ENCODE data around the gene TSTD1.
"Not testable (repeated sequence)": the region's sequence is repeated elsewhere in the genome, so short reads cannot be mapped to it uniquely, and the experiment has no call there.

Gene TSTD1

DNA sequence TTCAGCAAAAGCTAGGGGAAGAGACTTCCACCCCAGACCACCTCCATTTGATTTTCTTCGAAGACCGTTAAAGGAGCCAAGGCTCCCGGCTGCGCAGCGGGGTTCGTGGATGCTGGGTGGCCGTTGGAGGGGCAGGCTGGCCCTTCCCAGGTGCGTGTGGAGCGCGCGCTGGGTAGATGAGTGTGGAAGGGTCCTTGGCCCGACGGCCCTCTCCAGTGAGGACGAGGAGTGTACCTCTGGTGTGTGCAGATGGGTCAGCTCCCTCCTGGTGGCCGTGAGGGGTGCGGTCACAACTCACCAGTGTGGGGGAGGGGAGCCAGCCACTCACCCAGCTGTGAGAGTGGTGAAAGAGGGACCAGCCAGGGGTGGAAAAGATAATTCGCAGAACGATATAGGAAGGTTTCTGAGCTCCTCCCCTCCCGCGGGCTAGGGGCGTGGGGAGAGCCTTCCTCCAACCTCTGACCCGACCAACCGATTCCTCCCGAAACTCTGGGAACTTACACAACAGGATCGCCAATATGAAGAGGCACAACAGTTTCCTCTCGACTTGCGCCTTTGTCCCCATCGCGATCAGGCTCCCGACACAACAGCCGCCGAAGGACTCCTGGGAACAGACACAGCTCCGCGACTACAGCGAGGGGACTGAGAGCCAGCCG, 18.1 kb downstream of the TSTD1 start, which contains the start of gene F11R:
TSS of gene F11R (minus strand) at position 644 of the 656 bp plus-strand sequence. CDS start at position 565, 79 bp downstream.
- peak within 1 kb of the TSS; percentile 38 for H3K4me3 ChIP-seq (replicated peaks; ENCODE audit: low read depth, low read length)
- TF ChIP-seq, protein P1, sequence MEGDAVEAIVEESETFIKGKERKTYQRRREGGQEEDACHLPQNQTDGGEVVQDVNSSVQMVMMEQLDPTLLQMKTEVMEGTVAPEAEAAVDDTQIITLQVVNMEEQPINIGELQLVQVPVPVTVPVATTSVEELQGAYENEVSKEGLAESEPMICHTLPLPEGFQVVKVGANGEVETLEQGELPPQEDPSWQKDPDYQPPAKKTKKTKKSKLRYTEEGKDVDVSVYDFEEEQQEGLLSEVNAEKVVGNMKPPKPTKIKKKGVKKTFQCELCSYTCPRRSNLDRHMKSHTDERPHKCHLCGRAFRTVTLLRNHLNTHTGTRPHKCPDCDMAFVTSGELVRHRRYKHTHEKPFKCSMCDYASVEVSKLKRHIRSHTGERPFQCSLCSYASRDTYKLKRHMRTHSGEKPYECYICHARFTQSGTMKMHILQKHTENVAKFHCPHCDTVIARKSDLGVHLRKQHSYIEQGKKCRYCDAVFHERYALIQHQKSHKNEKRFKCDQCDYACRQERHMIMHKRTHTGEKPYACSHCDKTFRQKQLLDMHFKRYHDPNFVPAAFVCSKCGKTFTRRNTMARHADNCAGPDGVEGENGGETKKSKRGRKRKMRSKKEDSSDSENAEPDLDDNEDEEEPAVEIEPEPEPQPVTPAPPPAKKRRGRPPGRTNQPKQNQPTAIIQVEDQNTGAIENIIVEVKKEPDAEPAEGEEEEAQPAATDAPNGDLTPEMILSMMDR (IDR thresholded peaks at IDR 0.05; ENCODE audit: low read depth, low read length, missing control alignments) = no peak
- no peak for DNase-seq (ENCODE audit: extremely low read depth, low read depth)

GRCh38 chr1:161019751-161020495, 18.8 kb downstream of the TSTD1 start:
- TF ChIP-seq, protein P1 (IDR thresholded peaks at IDR 0.05; ENCODE audit: low read depth, low read length, missing control alignments) = no peak
- H3K4me3 ChIP-seq (replicated peaks; ENCODE audit: low read depth, low read length) = peak overlapping the region; percentile 38; the same call in 1 of the 2 replicates
- DNase-seq (ENCODE audit: extremely low read depth, low read depth) = no peak

DNA sequence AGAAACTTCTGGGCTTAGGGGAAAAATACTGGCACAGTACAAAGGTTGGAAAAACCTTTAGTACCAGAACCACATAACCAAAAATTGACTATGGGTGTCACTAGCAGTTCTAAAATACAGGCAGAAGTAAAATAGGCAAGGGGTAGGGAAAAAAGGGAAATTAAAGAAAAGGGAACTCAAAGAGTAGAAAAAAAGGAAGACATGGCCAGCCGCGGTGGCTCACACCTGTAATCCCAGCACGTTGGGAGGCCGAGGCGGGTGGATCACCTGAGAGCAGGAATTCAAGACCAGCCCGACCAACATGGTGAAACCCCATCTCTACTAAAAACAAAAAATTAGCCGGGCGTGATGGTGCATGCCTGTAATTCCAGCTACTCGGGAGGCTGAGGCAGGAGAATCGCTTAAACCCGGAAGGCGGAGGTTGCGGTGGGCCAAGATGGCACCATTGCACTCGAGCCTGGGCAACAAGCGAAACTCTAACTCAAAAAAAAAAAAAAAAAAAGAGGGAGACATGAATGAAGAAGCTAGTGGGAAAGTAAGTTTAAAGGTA, 19.6 kb downstream of the TSTD1 start:
- not testable (repeated sequence) for H3K4me3 ChIP-seq (replicated peaks; ENCODE audit: low read depth, low read length); DNase-seq (ENCODE audit: extremely low read depth, low read depth)

DNA sequence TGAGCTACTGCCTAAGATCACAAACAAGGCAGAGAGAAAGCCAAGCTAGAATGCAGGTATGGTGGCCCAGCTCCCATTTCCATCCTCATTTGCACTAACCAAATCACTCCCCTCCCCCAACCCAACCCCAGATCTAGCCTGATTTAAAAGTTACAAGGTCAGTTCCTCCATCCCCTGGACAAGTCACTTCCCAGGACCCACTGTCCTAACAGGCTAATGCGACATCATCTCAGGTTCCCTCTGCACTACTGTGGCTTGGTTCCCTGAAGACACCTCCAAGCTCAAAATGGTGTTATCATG, 20.2 kb downstream of the TSTD1 start:
- H3K4me3 ChIP-seq (replicated peaks; ENCODE audit: low read depth, low read length) = no peak overlapping the region
- DNase-seq (ENCODE audit: extremely low read depth, low read depth) = no peak
- TF ChIP-seq, protein P1 (IDR thresholded peaks at IDR 0.05; ENCODE audit: low read depth, low read length, missing control alignments) = no peak

- TF ChIP-seq, protein P1 (IDR thresholded peaks at IDR 0.05; ENCODE audit: low read depth, low read length, missing control alignments) = no peak
- no peak for DNase-seq (ENCODE audit: extremely low read depth, low read depth)
- no peak overlapping the region for H3K4me3 ChIP-seq (replicated peaks; ENCODE audit: low read depth, low read length)
Measured at GRCh38 chr1:161017756-161018630, 20.8 kb downstream of the TSTD1 start.

GRCh38 chr1:161017181-161017580, 21.6 kb downstream of the TSTD1 start:
- not testable (repeated sequence) for H3K4me3 ChIP-seq (replicated peaks; ENCODE audit: low read depth, low read length)

DNA sequence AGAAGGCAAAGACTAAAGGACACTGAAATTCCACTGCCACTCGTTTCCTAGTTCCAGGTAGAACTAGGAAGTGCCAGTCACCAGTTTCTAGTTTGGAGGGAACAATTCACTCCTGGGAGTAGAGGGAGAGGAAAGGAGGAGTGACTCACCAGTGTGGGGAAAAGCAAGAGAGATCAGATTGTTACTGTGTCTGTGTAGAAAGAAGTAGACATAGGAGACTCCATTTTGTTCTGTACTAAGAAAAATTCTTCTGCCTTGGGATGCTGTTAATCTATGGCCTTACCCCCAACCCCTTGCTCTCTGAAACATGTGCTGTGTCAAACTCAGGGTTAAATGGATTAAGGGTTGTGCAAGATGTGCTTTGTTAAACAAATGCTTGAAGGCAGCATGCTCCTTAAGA, 22.1 kb downstream of the TSTD1 start:
- not testable (repeated sequence) for H3K4me3 ChIP-seq (replicated peaks; ENCODE audit: low read depth, low read length); DNase-seq (ENCODE audit: extremely low read depth, low read depth)

More at GRCh38 chr1:161017181-161017580, 21.6 kb downstream of the TSTD1 start:
- DNase-seq (ENCODE audit: extremely low read depth, low read depth) = not testable (repeated sequence)

Data from HFF-Myc (cell line).